Spleen (tissue), 7 donors: ENCODE data around the gene ITGB4.

Experiments
- POLR2A ChIP-seq, 3 donors: fragments of 450-650 bp; IDR thresholded peaks; one replicate each; pipeline ENCODE4 v1.5.1; 2017; ENCODE audit warnings: antibody characterized with exemption in 3 of 3, mild to moderate bottlenecking in 1 of 3
- POLR2AphosphoS5 ChIP-seq, 3 donors: sonication (generic); formaldehyde crosslinking; IDR thresholded peaks; one replicate each; pipeline ENCODE4 v1.5.1; 2017; ENCODE audit warnings: antibody characterized with exemption in 3 of 3
- TF ChIP-seq, protein P1 (sequence below), 11 experiments: fragments of 200-600 bp in 7 of 11; fragments of 450-650 bp in 4 of 11; sonication (generic) in 4 of 11; IDR thresholded peaks in 8 of 11; conservative IDR thresholded peaks in 3 of 11; 1 replicate in 7 of 11; 2 replicates in 4 of 11; pipeline versions ENCODE4 v1.4.0 to v1.8.0; 2016 to 2021; ENCODE audit warnings: antibody characterized with exemption in 11 of 11, inconsistent platforms in 4 of 11, mild to moderate bottlenecking in 1 of 11
- donor health status: DM: no; HTN: no; CAD: no; lungs with moderate emphysema.
- donor health status: DM: no; HTN: no; CAD: no.
- donor health status: DM: no; HTN: no; CAD: no.

DNA sequence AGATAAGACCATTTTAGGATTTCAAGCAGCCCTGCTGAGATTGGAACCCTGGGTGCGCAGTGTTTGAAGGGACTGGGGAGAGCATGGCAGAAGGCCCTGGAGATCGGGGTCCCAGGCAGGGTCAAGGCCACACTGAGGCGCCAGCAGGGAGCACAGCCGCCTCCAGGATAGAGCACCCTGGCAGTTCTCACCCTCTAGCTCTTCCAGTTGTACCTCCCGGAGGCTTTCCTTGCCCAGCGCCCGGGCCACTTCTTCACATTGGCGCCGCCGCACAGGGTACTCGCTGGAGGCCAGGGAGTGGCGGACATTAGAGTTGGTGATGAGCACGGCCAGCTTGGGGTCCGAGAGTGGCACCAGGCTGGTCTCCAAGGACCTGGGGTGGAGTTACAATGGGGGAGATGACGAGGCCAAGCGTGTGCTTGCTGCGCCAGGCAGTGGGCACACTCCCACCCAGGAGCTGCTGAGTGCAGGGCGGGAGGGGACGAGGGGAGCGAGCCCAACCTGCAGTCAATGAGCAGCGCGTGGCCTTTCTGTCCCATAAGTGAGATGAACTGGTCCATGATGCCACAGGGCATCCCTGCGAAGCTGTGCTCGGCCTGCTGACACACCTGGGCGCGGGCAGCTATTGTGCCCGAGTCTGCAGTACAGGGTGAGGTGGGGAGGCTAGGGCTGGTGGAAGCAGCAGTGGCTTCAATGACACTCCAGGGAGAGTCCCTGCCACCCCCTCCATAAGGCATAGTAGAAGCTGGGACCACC is 41.4 kb downstream of the ITGB4 start:
- TF ChIP-seq, protein P1, sequence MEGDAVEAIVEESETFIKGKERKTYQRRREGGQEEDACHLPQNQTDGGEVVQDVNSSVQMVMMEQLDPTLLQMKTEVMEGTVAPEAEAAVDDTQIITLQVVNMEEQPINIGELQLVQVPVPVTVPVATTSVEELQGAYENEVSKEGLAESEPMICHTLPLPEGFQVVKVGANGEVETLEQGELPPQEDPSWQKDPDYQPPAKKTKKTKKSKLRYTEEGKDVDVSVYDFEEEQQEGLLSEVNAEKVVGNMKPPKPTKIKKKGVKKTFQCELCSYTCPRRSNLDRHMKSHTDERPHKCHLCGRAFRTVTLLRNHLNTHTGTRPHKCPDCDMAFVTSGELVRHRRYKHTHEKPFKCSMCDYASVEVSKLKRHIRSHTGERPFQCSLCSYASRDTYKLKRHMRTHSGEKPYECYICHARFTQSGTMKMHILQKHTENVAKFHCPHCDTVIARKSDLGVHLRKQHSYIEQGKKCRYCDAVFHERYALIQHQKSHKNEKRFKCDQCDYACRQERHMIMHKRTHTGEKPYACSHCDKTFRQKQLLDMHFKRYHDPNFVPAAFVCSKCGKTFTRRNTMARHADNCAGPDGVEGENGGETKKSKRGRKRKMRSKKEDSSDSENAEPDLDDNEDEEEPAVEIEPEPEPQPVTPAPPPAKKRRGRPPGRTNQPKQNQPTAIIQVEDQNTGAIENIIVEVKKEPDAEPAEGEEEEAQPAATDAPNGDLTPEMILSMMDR (IDR thresholded peaks at IDR 0.05 in 8 of 11, conservative IDR thresholded peaks at IDR 0.05 in 3 of 11), result no peak
- peak in 2 of 3 donors; percentile 27 to 31 for TF ChIP-seq POLR2AphosphoS5 (IDR thresholded peaks at IDR 0.05)
- TF ChIP-seq POLR2A (IDR thresholded peaks at IDR 0.05), result no peak
